Endodermal cell (in vitro differentiated cells): ENCODE results near the gene TIMM23. TPM values are rescaled to one million over a fixed set of nuclear protein-coding genes. Genes with fewer than 3 reads are reported as not detected.

Experiments used
- DNase-seq: peaks from one replicate; pipeline ENCODE4 v3.0.0-alpha.2; 2017
- H3K27ac ChIP-seq: 2 replicates; pipeline ENCODE4 v1.5.1; 2013; ENCODE audit warnings: mild to moderate bottlenecking, low read depth, low read length, moderate library complexity
- H3K27me3 ChIP-seq: 2 replicates; pipeline ENCODE4 v1.6.1; 2013; ENCODE audit warnings: mild to moderate bottlenecking, low read length, moderate library complexity; ENCODE audit not compliant: insufficient read depth, control insufficient read depth, poor library complexity, severe bottlenecking
- H3K36me3 ChIP-seq: 2 replicates; pipeline ENCODE4 v1.7.0; 2013; ENCODE audit warnings: mild to moderate bottlenecking, low read length, moderate library complexity; ENCODE audit not compliant: control insufficient read depth, insufficient read depth
- H3K4me1 ChIP-seq: one replicate; pipeline ENCODE4 v1.7.0; 2013; ENCODE audit warnings: low read length; ENCODE audit not compliant: control insufficient read depth, insufficient read depth
- H3K4me3 ChIP-seq: 2 replicates; pipeline ENCODE4 v1.5.1; 2013; ENCODE audit warnings: mild to moderate bottlenecking, low read length, moderate library complexity
- H3K9ac ChIP-seq: 2 replicates; pipeline ENCODE4 v1.6.1; 2013; ENCODE audit warnings: mild to moderate bottlenecking, low read length, moderate library complexity; ENCODE audit not compliant: poor library complexity, severe bottlenecking; ENCODE audit errors: extremely low read depth
- H3K9me3 ChIP-seq: 2 replicates; pipeline ENCODE4 v1.6.1; 2013; ENCODE audit warnings: mild to moderate bottlenecking, low read length, moderate library complexity; ENCODE audit not compliant: control insufficient read depth
- H3K27ac Mint-ChIP-seq: 2 replicates; pipeline ENCODE4 v1.8.0; 2020; ENCODE audit warnings: mixed read lengths
- H3K27me3 Mint-ChIP-seq: 2 replicates; pipeline ENCODE4 v1.8.0; 2021; ENCODE audit warnings: mild to moderate bottlenecking, mixed read lengths; ENCODE audit not compliant: insufficient read depth
- H3K36me3 Mint-ChIP-seq: 2 replicates; pipeline ENCODE4 v1.8.0; 2020; ENCODE audit warnings: low read depth, mixed read lengths
- H3K4me1 Mint-ChIP-seq: 2 replicates; pipeline ENCODE4 v1.8.0; 2020; ENCODE audit warnings: mixed read lengths
- H3K4me3 Mint-ChIP-seq: 2 replicates; pipeline ENCODE4 v1.8.0; 2020; ENCODE audit warnings: mild to moderate bottlenecking, moderate library complexity, mixed read lengths
- H3K9me3 Mint-ChIP-seq: 2 replicates; pipeline ENCODE4 v1.8.0; 2020; ENCODE audit warnings: mild to moderate bottlenecking, mixed read lengths
- WGBS, 2 experiments: methylation state at CpG; one replicate each; pipeline versions ENCODE4 v1.1.5 to v1.1.7; 2013; ENCODE audit warnings: missing lambda C conversion rate in 2 of 2, mixed read lengths in 1 of 2; ENCODE audit not compliant: insufficient coverage in 1 of 2, insufficient read length in 1 of 2; 5-methylcytosine and 5-hydroxymethylcytosine counted together
- total RNA-seq, 2 donors: library from RNA; stranded (reverse); fragmentation: NEBNext Ultra II Directional in 1 of 2; extraction: Animal tissue kit (Norgen Biotek cat#: 25700) in 1 of 2; gene quantifications; 2 replicates in 1 of 2; 3 replicates in 1 of 2; pipeline ENCODE4 v1.2.1, GENCODE V29; 2021
- TF ChIP-seq, protein P1 (sequence below): fragments of 200-600 bp; sonication (generic); conservative IDR thresholded peaks from 2 replicates; pipeline ENCODE4 v1.5.0; 2021; ENCODE audit warnings: antibody characterized with exemption, mild to moderate bottlenecking

Gene TIMM23
- total RNA-seq, 2 donors from 2014 or later = 86.3 to 88.5 TPM

DNA sequence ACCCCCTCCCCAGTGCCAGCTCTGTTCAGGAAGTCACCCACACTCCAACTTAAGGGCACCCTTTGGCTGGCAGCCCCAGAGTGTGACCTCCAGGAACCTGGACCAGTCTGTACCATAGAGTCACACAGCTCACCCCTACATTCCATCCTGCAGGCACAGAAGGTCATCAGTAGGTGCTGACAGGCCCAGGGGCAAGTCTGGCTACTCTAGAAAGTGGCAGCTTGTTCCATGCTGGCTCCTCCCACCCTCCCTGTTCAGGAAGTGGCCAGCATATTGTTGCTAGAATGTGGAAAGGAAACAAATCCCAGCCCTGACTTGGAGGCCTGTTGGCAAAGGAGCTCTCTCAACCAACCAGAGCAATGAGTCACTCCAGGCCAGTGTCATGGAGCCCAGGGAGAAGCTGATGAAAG, 61.3 kb downstream of the TIMM23 start:
- Mint-ChIP-seq H3K36me3 (peaks cover 2% of the 10 kb centered on the region), H3K9me3 (no peaks in the 10 kb centered on the region), H3K27me3 (no peaks in the 10 kb centered on the region), H3K4me1 (peaks cover 46% of the 10 kb centered on the region), H3K4me3 (no peak overlapping the region), H3K27ac (no peak overlapping the region)
- H3K4me1 ChIP-seq = peaks cover 7% of the 10 kb centered on the region
- H3K9ac ChIP-seq = no peak overlapping the region
- TF ChIP-seq, protein P1, sequence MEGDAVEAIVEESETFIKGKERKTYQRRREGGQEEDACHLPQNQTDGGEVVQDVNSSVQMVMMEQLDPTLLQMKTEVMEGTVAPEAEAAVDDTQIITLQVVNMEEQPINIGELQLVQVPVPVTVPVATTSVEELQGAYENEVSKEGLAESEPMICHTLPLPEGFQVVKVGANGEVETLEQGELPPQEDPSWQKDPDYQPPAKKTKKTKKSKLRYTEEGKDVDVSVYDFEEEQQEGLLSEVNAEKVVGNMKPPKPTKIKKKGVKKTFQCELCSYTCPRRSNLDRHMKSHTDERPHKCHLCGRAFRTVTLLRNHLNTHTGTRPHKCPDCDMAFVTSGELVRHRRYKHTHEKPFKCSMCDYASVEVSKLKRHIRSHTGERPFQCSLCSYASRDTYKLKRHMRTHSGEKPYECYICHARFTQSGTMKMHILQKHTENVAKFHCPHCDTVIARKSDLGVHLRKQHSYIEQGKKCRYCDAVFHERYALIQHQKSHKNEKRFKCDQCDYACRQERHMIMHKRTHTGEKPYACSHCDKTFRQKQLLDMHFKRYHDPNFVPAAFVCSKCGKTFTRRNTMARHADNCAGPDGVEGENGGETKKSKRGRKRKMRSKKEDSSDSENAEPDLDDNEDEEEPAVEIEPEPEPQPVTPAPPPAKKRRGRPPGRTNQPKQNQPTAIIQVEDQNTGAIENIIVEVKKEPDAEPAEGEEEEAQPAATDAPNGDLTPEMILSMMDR = no peak
- H3K27me3 ChIP-seq = no peaks in the 10 kb centered on the region
- H3K9me3 ChIP-seq = no peaks in the 10 kb centered on the region
- no peaks in the 10 kb centered on the region for H3K36me3 ChIP-seq
- no peak overlapping the region for H3K27ac ChIP-seq
- no peak overlapping the region for H3K4me3 ChIP-seq
- no peak for DNase-seq

DNA sequence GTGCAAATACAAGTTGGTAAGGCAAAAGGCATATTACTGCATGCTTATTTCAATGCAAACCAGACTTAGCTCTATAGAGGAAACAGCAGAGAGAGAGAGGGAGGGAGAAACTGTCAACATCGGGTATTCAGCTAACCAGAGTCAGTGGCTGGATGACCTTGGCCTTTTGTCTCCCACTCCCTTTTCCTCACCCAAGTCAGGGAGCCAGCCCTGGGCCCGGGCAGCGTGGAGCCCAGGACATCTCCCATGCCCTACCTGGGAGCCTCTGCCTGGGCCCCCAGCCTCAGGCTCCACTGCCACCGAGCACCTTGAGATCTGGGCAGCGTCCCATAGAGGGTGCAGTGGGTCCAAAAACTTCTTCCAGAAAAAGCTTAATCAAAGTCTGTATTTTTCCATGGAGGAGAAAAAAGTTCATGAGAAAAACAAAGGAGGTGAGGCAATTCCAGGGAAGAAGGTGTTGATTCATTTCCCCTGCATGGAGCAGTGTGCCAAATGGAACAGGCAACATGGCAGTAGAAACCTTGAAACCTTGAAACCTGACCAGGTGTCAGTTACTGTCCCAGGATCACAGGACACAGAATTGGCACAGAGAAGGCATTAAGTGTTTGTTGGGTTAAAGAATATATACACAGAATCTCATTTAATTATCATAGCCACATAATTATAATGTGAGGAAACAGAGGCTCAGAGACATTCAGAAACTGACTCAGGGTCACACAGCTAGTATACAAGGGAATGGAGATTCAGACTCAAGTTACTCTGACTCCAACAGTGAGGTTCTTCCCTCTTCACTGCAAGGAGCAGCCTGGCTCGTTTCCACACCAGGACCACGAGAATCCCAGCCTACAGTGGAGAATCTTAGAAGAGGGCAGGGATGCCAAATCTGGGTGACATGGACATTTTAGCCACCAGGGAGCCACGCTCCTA, 63.9 kb downstream of the TIMM23 start:
- H3K36me3 ChIP-seq = no peaks in the 10 kb centered on the region
- H3K27ac ChIP-seq = no peak overlapping the region
- Mint-ChIP-seq H3K9me3 (no peaks in the 10 kb centered on the region), H3K4me3 (no peak overlapping the region), H3K36me3 (peaks cover 2% of the 10 kb centered on the region), H3K4me1 (peaks cover 40% of the 10 kb centered on the region), H3K27me3 (no peaks in the 10 kb centered on the region), H3K27ac (peak overlapping the region; percentile 26)
- TF ChIP-seq, protein P1 = peak; percentile 54
- H3K4me1 ChIP-seq = peaks cover 7% of the 10 kb centered on the region
- DNase-seq = peak; percentile 65
- 83 to 91% methylated on average over 6 to 8 of the region's 8 CpGs for WGBS, 2 experiments
- no peak overlapping the region for H3K9ac ChIP-seq
- no peaks in the 10 kb centered on the region for H3K27me3 ChIP-seq
- H3K4me3 ChIP-seq = no peak overlapping the region
- no peaks in the 10 kb centered on the region for H3K9me3 ChIP-seq

DNA sequence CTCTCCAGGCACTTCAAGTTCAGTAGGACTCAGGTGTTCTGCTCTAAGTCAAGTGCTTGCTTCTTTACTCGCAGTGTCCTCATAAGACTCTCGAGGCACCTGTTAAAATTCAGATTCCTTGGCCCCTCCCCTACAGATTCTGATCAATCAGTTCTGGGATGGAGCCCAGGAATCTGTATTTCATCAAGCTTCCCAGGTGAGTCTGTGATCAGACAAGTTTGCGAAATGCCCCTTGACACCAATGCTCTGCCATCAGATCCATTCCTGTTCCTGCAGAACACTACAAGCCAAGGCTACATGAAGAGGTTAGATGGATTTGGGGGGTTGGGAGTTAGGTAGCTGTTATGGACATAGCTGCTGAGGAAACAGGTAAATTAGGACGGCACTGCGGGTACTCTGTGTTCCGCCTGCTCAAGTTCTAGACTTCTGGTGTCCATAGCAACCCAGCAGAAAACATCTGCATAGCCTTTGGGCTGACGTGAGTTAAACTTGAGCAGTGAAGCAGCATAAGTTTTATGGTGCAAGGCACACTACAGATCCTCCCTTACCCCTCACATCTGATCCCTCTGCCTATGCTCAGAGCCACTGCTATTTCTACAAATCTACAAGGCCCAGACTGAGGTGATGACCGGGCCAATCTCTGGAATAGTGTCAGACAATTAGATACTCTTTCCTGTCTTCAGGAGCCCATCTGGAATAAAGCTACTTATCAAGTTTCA, 65.0 kb downstream of the TIMM23 start:
- H3K36me3 ChIP-seq = no peaks in the 10 kb centered on the region
- no peaks in the 10 kb centered on the region for H3K9me3 ChIP-seq
- Mint-ChIP-seq H3K36me3 (peaks cover 2% of the 10 kb centered on the region), H3K27me3 (no peaks in the 10 kb centered on the region), H3K4me1 (peaks cover 30% of the 10 kb centered on the region), H3K9me3 (no peaks in the 10 kb centered on the region), H3K4me3 (no peak overlapping the region), H3K27ac (no peak overlapping the region)
- no peak overlapping the region for H3K4me3 ChIP-seq
- no peak overlapping the region for H3K9ac ChIP-seq
- WGBS, 2 experiments = 91 to 92% methylated on average over 7 to 8 of the region's 8 CpGs
- H3K27me3 ChIP-seq = no peaks in the 10 kb centered on the region
- peaks cover 1% of the 10 kb centered on the region for H3K4me1 ChIP-seq
- TF ChIP-seq, protein P1 = no peak
- peak; percentile 42 for DNase-seq
- H3K27ac ChIP-seq = no peak overlapping the region
